GM19397 (cell line): ENCODE data around the gene PRKCE.

ENCODE experiments used
- ATAC-seq: cut with Tn5 transposase; IDR thresholded peaks from one replicate; pipeline ENCODE4 v1.9.1; 2021; ENCODE audit warnings: mild to moderate bottlenecking, moderate library complexity; ENCODE audit not compliant: unreplicated experiment

The PRKCE gene

DNA sequence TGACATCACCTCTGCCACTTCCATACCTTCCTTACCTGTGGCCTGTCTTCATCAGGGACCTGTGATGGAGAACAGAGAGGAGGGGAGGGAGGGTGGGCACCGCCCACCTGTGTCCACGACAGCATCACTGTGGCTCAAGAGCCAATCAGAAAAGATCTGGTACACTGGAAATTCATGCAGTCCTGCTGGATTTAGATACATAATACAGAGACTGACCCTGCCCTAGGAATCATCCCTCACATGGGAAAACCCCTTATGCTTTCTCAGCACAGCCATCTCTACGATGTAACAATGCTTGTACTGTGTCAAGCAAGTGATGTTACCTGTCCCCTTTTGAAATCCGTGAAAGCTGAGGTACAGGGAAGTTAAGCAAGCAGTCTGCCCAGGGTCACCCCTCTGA lies 500.1 kb downstream of the PRKCE start:
- ATAC-seq = no peak

GRCh38 chr2:46153996-46154753 lies 502.7 kb downstream of the PRKCE start:
- no peak for ATAC-seq

- no peak for ATAC-seq
Measured at GRCh38 chr2:46157072-46157965, 505.8 kb downstream of the PRKCE start.

GRCh38 chr2:46157966-46158310 lies 506.5 kb downstream of the PRKCE start:
- ATAC-seq = no peak

DNA sequence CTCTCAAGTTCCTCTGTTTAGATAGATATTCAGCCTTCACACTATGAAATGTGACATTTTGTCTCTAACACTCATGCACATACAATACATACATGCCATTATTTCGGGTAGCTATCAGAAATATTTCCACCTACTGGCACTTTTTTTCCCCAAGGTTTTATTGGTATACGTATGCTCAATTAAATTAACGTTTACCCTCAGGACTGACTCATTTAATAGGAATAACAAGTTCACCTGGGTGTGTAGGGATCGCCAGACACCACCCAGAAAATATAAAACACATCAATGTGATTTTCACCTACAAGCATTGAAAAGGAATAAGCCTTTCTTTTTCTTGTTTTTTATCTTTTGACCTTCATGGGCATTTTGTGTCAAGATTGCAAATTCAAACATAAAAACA lies 507.2 kb downstream of the PRKCE start:
- no peak for ATAC-seq

- ATAC-seq = no peak
Measured at GRCh38 chr2:46160326-46160725, 508.9 kb downstream of the PRKCE start.

- no peak for ATAC-seq
Measured at GRCh38 chr2:46161315-46161714, 509.8 kb downstream of the PRKCE start.

- ATAC-seq = no peak
Measured at GRCh38 chr2:46161911-46162310, 510.4 kb downstream of the PRKCE start.

DNA sequence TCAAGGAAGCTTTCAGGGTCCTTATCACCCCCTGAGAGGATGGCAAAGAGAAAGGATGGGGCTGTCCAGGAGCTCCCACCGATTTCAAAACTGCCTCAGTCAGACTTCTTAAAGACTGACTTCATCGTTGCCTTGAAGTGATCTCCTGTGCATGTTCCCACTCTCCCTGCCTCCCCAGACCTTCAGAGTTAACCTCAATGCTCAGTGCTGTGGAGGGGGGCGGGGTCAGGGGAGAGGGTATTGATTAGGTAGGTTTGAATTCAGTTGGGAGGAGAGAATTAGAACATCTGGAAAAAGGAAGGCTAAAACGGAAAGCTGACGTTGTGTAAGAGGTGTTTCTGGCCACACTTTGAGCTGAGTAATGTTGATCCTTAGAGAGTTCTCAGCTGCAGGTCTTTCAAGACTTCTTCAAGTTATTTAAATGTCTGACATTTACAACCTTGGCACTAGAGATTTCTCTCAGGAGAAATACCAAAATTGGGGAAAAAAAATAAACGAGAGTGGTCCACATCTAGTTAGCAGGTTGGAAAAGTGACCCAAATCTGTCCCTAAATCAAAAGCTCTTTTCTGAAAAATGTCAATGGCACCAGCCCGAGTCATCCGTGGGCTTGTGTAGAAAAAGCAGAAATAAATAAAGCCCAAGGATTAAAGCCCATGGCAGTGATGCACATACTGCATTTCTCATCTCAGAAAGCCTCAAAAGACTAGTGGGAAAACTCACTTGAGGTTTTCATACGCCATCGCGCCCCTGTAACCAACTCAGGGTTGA lies 511.0 kb downstream of the PRKCE start:
- no peak for ATAC-seq

DNA sequence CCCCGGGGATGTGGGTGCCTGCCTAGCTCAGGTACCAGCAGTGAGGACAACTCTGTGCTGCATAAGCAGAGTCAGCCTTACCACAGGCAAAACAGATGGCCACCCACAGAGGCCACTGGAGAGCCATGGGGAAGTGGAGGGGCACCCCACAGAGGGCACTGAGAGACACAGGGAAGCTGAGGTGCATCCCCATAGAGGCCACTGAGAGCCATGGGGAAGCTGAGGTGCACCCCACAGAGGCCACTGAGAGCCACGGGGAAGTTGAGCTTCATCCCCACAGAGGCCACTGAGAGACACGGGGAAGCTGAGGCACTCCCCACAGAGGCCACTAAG lies 511.6 kb downstream of the PRKCE start:
- no peak for ATAC-seq

GRCh38 chr2:46163804-46164528 lies 512.5 kb downstream of the PRKCE start:
- no peak for ATAC-seq

DNA sequence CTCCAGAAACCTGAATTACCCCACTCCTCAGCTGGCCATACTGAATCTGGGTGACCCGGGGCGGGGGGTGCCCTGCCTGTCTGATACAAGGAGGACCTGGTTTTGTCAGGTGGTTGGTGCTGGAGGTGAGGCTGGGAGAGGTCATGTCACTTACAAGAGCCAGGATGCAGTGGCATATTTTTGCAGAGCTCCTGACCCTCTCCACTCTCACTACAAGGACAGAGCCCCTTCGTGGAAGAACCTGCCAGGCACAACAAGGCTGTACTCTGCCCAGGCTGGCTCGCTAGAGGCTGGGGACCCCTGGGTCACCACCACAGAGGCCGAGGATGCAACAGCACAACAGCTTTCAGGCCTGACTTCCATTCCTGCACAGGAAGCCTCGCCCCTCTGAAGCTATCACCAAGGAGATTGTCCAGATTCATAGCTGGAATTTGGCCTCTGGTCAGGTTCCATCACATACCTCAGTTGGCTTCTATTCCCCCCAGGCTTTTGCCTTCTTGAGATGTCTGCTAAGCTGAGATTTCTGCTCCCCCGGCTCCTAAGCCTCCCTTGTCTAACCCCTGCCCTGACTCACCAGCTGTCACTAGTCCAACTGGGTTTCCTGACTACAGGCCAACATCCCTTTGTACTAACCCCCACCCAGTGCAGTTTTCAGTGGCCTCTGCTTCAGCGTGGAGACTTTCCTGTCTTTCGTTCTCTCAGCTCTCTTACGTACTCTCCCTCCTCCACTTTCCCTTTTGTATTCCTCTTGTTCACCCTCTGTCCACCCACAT lies 513.2 kb downstream of the PRKCE start:
- no peak for ATAC-seq

DNA sequence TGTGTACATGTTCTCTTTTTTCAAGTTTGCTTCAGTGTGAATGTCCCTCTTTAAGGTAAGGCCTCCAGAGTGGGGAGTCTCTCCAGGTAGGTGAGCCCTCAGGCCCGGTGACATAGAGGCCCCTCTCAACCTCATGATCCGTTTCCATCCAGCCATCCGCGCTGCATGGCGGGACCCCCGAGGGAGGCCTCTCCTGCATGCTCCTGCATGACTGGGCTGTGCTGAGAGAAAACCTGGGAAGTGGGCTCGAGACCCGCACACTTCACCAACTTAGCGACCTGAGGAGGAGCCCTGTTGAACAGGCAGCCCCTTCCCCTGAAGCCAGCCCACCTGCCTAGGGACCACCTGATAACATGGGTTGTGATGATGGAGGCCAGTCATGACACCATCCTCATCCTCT lies 514.4 kb downstream of the PRKCE start:
- no peak for ATAC-seq

GRCh38 chr2:46167406-46167805 lies 515.9 kb downstream of the PRKCE start:
- no peak for ATAC-seq

DNA sequence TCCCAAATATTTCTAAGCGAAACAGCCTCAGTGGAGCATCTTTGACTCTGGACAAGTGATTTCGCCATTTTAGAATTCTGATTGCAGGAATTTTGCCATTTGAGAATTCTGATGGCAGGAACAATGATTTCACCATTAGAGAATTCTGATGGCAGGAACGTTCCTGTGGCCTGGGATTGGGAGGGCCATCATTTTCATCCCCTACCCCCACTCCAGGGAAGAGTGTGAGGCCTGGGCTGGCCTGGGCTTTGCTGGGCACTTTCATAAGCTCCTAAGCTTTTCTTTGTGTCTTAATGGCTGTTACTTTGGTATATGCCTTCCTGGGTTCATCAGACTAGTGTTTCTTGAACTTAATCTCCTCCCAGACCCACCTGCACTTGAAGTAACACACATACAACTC lies 516.4 kb downstream of the PRKCE start:
- no peak for ATAC-seq

GRCh38 chr2:46169467-46169866 lies 518.0 kb downstream of the PRKCE start:
- ATAC-seq = no peak

- no peak for ATAC-seq
Measured at GRCh38 chr2:46170026-46170425, 518.6 kb downstream of the PRKCE start.

- no peak for ATAC-seq
Measured at GRCh38 chr2:46170611-46171350, 519.3 kb downstream of the PRKCE start.

DNA sequence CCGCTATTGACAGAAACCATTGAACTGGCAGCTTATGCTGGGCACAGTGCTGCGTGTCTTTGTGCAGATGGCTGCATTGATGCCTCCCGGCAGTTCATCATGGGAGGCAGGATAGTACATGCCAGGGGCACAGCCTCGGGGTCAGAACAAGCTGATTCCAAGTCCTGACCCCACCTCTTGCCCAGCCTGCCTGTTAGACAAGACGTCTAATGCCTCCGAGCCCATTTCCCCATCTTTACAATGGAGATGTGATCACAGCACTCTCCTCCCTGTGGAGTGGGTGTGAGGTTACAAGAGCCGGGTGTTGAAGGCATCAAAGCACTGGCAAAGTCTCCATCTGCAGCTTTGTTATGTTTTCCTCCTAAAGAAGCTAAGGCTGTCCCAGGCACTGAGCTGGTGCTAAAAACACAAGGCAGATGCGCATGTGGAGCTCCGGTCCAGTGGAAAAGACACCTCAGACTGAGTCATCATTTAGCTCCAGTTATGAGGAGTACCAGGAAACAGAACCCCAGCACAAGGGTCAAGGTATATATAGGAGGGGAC lies 520.0 kb downstream of the PRKCE start:
- ATAC-seq = no peak
